Measurements from ENCODE around the gene IL6. TPM values are rescaled to one million over a fixed set of nuclear protein-coding genes. Genes with fewer than 3 reads are reported as not detected.
"Not testable (repeated sequence)": the region's sequence is repeated elsewhere in the genome, so short reads cannot be mapped to it uniquely, and the experiment has no call there.

The IL6 gene
- total and polyA plus RNA-seq, 2 donors from 2014 or later: 0.58 to 1.6 TPM

DNA sequence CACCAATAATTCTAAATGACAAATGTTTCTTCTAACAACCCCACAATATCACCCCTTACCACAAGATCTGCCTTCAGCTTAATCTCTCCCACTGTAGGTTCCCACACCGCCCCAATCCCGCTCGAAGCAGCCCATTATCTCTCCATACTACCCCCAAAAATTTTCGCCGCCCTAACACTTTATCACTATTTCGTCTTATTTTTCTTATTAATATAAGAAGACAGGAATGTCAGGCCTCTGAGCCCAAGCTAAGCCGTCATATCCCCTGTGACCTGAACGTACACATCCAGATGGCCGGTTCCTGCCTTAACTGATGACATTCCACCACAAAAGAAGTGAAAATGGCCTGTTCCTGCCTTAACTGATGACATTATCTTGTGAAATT is 18.3 kb upstream of the IL6 start:
- DNase-seq; H3K4me1 ChIP-seq (ENCODE audit: control insufficient read depth in 2 of 3, insufficient read depth in 2 of 3, low read depth in 1 of 3, low read length in 3 of 3); H3K9me3 ChIP-seq (ENCODE audit: control insufficient read depth in 2 of 3, insufficient read depth in 1 of 3, low read length in 3 of 3); H3K27me3 ChIP-seq (ENCODE audit: control insufficient read depth, insufficient read depth, low read length); FAIRE-seq; intact Hi-C loops (cut with DNase I); H3K27ac ChIP-seq (ENCODE audit: low read depth in 2 of 2, low read length in 2 of 2); H3K9ac ChIP-seq (ENCODE audit: low read length in 3 of 3); H3K4me3 ChIP-seq (ENCODE audit: low read length in 3 of 3); H3K36me3 ChIP-seq (ENCODE audit: control insufficient read depth in 2 of 3, insufficient read depth in 3 of 3, low read length in 3 of 3): not testable (repeated sequence)

GRCh38 chr7:22709062-22709829 is 17.8 kb upstream of the IL6 start:
- H3K36me3 ChIP-seq (ENCODE audit: control insufficient read depth in 2 of 3, insufficient read depth in 3 of 3, low read length in 3 of 3); H3K9ac ChIP-seq (ENCODE audit: low read length in 3 of 3); FAIRE-seq; DNase-seq; intact Hi-C loops (cut with DNase I); H3K4me1 ChIP-seq (ENCODE audit: control insufficient read depth in 2 of 3, insufficient read depth in 2 of 3, low read depth in 1 of 3, low read length in 3 of 3); H3K27me3 ChIP-seq (ENCODE audit: control insufficient read depth, insufficient read depth, low read length); H3K27ac ChIP-seq (ENCODE audit: low read depth in 2 of 2, low read length in 2 of 2); H3K4me3 ChIP-seq (ENCODE audit: low read length in 3 of 3); H3K9me3 ChIP-seq (ENCODE audit: control insufficient read depth in 2 of 3, insufficient read depth in 1 of 3, low read length in 3 of 3): not testable (repeated sequence)

- no peaks in the 10 kb centered on the region for H3K4me1 ChIP-seq (ENCODE audit: control insufficient read depth in 2 of 3, insufficient read depth in 2 of 3, low read depth in 1 of 3, low read length in 3 of 3)
- H3K27me3 ChIP-seq (ENCODE audit: control insufficient read depth, insufficient read depth, low read length): no peaks in the 10 kb centered on the region
- no peak for DNase-seq
- H3K9ac ChIP-seq (ENCODE audit: low read length in 3 of 3): no peak overlapping the region
- no peak for FAIRE-seq
- H3K36me3 ChIP-seq (ENCODE audit: control insufficient read depth in 2 of 3, insufficient read depth in 3 of 3, low read length in 3 of 3): no peaks in the 10 kb centered on the region
- no peak for TF ChIP-seq CTCF (IDR thresholded peaks at IDR 0.05; ENCODE audit: borderline replicate concordance, extremely low read depth, insufficient read depth)
- no peak overlapping the region for H3K27ac ChIP-seq (ENCODE audit: low read depth in 2 of 2, low read length in 2 of 2)
- H3K9me3 ChIP-seq (ENCODE audit: control insufficient read depth in 2 of 3, insufficient read depth in 1 of 3, low read length in 3 of 3): no peaks in the 10 kb centered on the region
- intact Hi-C loops (cut with DNase I): no loop called here
- H3K4me3 ChIP-seq (ENCODE audit: low read length in 3 of 3): no peak overlapping the region
Observed at GRCh38 chr7:22709857-22710256, 17.1 kb upstream of the IL6 start.

DNA sequence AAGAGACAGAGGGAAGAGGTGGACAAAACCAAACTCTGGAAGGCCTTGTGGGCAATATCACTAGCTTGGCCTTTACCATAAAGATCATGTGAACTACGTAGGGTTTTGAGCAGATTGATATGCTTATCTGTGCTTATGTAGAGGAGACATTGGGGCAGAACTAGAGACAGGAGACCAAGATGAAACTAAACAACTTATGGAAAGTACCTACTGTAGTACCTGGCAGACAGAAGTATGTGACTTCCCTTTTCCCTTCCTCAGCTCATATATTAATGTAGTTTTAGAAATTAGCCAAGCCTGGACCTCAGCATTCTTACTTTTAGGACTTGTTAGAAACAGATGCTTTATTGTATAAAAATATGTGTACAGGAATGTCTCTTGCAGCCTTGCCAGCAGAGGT is 14.0 kb upstream of the IL6 start:
- Histone ChIP-seq H3K4me1 (ENCODE audit: control insufficient read depth in 2 of 3, insufficient read depth in 2 of 3, low read depth in 1 of 3, low read length in 3 of 3) (no peaks in the 10 kb centered on the region), H3K9me3 (ENCODE audit: control insufficient read depth in 2 of 3, insufficient read depth in 1 of 3, low read length in 3 of 3) (no peaks in the 10 kb centered on the region), H3K4me3 (ENCODE audit: low read length in 3 of 3) (no peak overlapping the region), H3K36me3 (ENCODE audit: control insufficient read depth in 2 of 3, insufficient read depth in 3 of 3, low read length in 3 of 3) (no peaks in the 10 kb centered on the region), H3K9ac (ENCODE audit: low read length in 3 of 3) (no peak overlapping the region), H3K27ac (ENCODE audit: low read depth in 2 of 2, low read length in 2 of 2) (no peak overlapping the region), H3K27me3 (ENCODE audit: control insufficient read depth, insufficient read depth, low read length) (no peaks in the 10 kb centered on the region)
- FAIRE-seq (no peak), DNase-seq (no peak)
- no peak for TF ChIP-seq CTCF (IDR thresholded peaks at IDR 0.05; ENCODE audit: borderline replicate concordance, extremely low read depth, insufficient read depth)
- intact Hi-C loops (cut with DNase I): no loop called here

Measured in kidney (tissue), 14 donors.